ENCODE measurements around the gene AGFG2.

- TF ChIP-seq CTCF (IDR thresholded peaks at IDR 0.05; ENCODE audit: insufficient read depth, low read length) (no peak), SPI1 (IDR thresholded peaks at IDR 0.05; ENCODE audit: borderline replicate concordance, low read depth) (no peak), POLR2AphosphoS5 (IDR thresholded peaks at IDR 0.05; ENCODE audit: low read depth) (no peak), GABPA (IDR thresholded peaks at IDR 0.05; ENCODE audit: low read depth) (no peak)
Measured at GRCh38 chr7:100491192-100491578, 47.8 kb upstream of the AGFG2 start.

Measured in HL-60 (cell line).